Esophagus squamous epithelium (tissue), 5 donors: ENCODE measurements around the gene OLFML3. TPM values are rescaled to one million over a fixed set of nuclear protein-coding genes. Genes with fewer than 3 reads are reported as not detected.

ENCODE experiments used
- DNase-seq: peaks from one replicate; lab custom pipeline; 2025; lab: John Stamatoyannopoulos, UW
- H3K27ac ChIP-seq, 4 donors: fragments of 200-600 bp; sonication (generic); one replicate each; pipeline ENCODE4 v1.5.1; 2016 to 2019; ENCODE audit warnings: mild to moderate bottlenecking in 1 of 4
- H3K27me3 ChIP-seq, 4 donors: fragments of 200-600 bp; sonication (generic); 1 replicate in 3 of 4; 2 replicates in 1 of 4; pipeline versions ENCODE4 v1.5.1 to v1.6.0; 2017 to 2021; ENCODE audit warnings: antibody characterized with exemption in 1 of 4
- H3K36me3 ChIP-seq, 3 donors: fragments of 200-600 bp; sonication (generic); one replicate each; pipeline ENCODE4 v1.5.1; 2016 to 2019
- H3K4me1 ChIP-seq, 3 donors: fragments of 200-600 bp; sonication (generic); one replicate each; pipeline ENCODE4 v1.5.1; 2017 to 2019
- H3K4me3 ChIP-seq, 4 donors: fragments of 200-600 bp; sonication (generic); 1 replicate in 3 of 4; 2 replicates in 1 of 4; pipeline ENCODE4 v1.5.1; 2016 to 2019; ENCODE audit warnings: mild to moderate bottlenecking in 2 of 4, moderate library complexity in 1 of 4
- H3K9me3 ChIP-seq, 3 donors: fragments of 200-600 bp; sonication (generic); one replicate each; pipeline ENCODE4 v1.5.1; 2016 to 2019
- POLR2A ChIP-seq, 4 donors: fragments of 450-650 bp; IDR thresholded peaks; one replicate each; pipeline ENCODE4 v1.6.1; 2017; ENCODE audit warnings: antibody characterized with exemption in 4 of 4, mild to moderate bottlenecking in 4 of 4, moderate library complexity in 3 of 4
- WGBS, 2 donors: methylation state at CpG; one replicate each; pipeline ENCODE4 v1.1.5; 2018; 5-methylcytosine and 5-hydroxymethylcytosine counted together
- intact Hi-C: fragments of 100-400 bp; cut with DNase I; formaldehyde crosslinking; loops from one replicate; pipeline ENCODE4 v1.15.0; 2022
- total RNA-seq, 4 donors: library from RNA; depleted of rRNA; stranded (reverse); fragments of >200 nt; gene quantifications; one replicate each; pipeline ENCODE4 v1.1.0, GENCODE V29; 2016
- TF ChIP-seq, protein P1 (sequence below), 6 experiments: fragments of 450-650 bp in 4 of 6; fragments of 200-600 bp in 2 of 6; sonication (generic) in 2 of 6; IDR thresholded peaks; one replicate each; pipeline ENCODE4 v1.5.1; 2016 to 2019; ENCODE audit warnings: antibody characterized with exemption in 6 of 6, mild to moderate bottlenecking in 4 of 6, moderate library complexity in 4 of 6
- donor health status: DM: yes; HTN: yes; CAD: no.

Gene OLFML3
- total RNA-seq, 4 donors from 2014 or later = 1.2 to 62.0 (median 9.9) TPM

GRCh38 chr1:113993766-113994165 is 14.5 kb downstream of the OLFML3 start:
- Histone ChIP-seq H3K27me3 (no peaks in the 10 kb centered on the region), H3K4me3 (no peak overlapping the region), H3K4me1 (no peaks in the 10 kb centered on the region), H3K36me3 (no peaks in the 10 kb centered on the region), H3K27ac (no peak overlapping the region), H3K9me3 (peaks cover 0 to 23% (median 19%) of the 10 kb centered on the region in 3 donors)
- DNase-seq = no peak
- TF ChIP-seq POLR2A (IDR thresholded peaks at IDR 0.05) = no peak
- TF ChIP-seq, protein P1, sequence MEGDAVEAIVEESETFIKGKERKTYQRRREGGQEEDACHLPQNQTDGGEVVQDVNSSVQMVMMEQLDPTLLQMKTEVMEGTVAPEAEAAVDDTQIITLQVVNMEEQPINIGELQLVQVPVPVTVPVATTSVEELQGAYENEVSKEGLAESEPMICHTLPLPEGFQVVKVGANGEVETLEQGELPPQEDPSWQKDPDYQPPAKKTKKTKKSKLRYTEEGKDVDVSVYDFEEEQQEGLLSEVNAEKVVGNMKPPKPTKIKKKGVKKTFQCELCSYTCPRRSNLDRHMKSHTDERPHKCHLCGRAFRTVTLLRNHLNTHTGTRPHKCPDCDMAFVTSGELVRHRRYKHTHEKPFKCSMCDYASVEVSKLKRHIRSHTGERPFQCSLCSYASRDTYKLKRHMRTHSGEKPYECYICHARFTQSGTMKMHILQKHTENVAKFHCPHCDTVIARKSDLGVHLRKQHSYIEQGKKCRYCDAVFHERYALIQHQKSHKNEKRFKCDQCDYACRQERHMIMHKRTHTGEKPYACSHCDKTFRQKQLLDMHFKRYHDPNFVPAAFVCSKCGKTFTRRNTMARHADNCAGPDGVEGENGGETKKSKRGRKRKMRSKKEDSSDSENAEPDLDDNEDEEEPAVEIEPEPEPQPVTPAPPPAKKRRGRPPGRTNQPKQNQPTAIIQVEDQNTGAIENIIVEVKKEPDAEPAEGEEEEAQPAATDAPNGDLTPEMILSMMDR (IDR thresholded peaks at IDR 0.05) = no peak
- intact Hi-C loops = no loop called here
- no CpG with 5 or more reads among the region's 2 CpGs for WGBS, 2 donors

- Histone ChIP-seq H3K4me1 (no peaks in the 10 kb centered on the region), H3K36me3 (no peaks in the 10 kb centered on the region), H3K27ac (no peak overlapping the region), H3K9me3 (peaks cover 0 to 23% (median 19%) of the 10 kb centered on the region in 3 donors), H3K27me3 (no peaks in the 10 kb centered on the region), H3K4me3 (no peak overlapping the region)
- DNase-seq = no peak
- 92 to 93% methylated on average over 2 of the region's 2 CpGs for WGBS, 2 donors
- intact Hi-C loops = no loop called here
- TF ChIP-seq POLR2A (IDR thresholded peaks at IDR 0.05) = no peak
- TF ChIP-seq, protein P1 (IDR thresholded peaks at IDR 0.05) = no peak
Measured at GRCh38 chr1:113995382-113995781, 16.1 kb downstream of the OLFML3 start.

GRCh38 chr1:113998361-113998760 is 19.1 kb downstream of the OLFML3 start:
- no peaks in the 10 kb centered on the region for H3K4me1 ChIP-seq
- WGBS, 2 donors = 32 to 40% methylated on average over 4 of the region's 4 CpGs
- DNase-seq = no peak
- intact Hi-C loops = no loop called here
- H3K36me3 ChIP-seq = no peaks in the 10 kb centered on the region
- H3K9me3 ChIP-seq = peaks cover 0 to 23% (median 19%) of the 10 kb centered on the region in 3 donors
- no peak overlapping the region for H3K27ac ChIP-seq
- no peak overlapping the region for H3K4me3 ChIP-seq
- no peak for TF ChIP-seq POLR2A (IDR thresholded peaks at IDR 0.05)
- TF ChIP-seq, protein P1 (IDR thresholded peaks at IDR 0.05) = no peak
- no peaks in the 10 kb centered on the region for H3K27me3 ChIP-seq

GRCh38 chr1:113999233-113999632 is 20.0 kb downstream of the OLFML3 start:
- no peak for DNase-seq
- TF ChIP-seq, protein P1 (IDR thresholded peaks at IDR 0.05) = no peak
- no peak for TF ChIP-seq POLR2A (IDR thresholded peaks at IDR 0.05)
- Histone ChIP-seq H3K36me3 (no peaks in the 10 kb centered on the region), H3K4me1 (no peaks in the 10 kb centered on the region), H3K4me3 (no peak overlapping the region), H3K27ac (no peak overlapping the region), H3K9me3 (peaks cover 0 to 18% (median 15%) of the 10 kb centered on the region in 3 donors), H3K27me3 (no peaks in the 10 kb centered on the region)
- intact Hi-C loops = no loop called here
- WGBS, 2 donors = 77% methylated on average over 2 of the region's 2 CpGs

- WGBS, 2 donors = 78 to 89% methylated on average over 2 of the region's 2 CpGs
- Histone ChIP-seq H3K27ac (no peak overlapping the region), H3K36me3 (no peaks in the 10 kb centered on the region), H3K27me3 (no peaks in the 10 kb centered on the region), H3K9me3 (peaks cover 0 to 13% (median 9%) of the 10 kb centered on the region in 3 donors), H3K4me3 (no peak overlapping the region), H3K4me1 (no peaks in the 10 kb centered on the region)
- DNase-seq = no peak
- TF ChIP-seq POLR2A (IDR thresholded peaks at IDR 0.05) = no peak
- TF ChIP-seq, protein P1 (IDR thresholded peaks at IDR 0.05) = no peak
- intact Hi-C loops = no loop called here
Measured at GRCh38 chr1:113999799-114000198, 20.5 kb downstream of the OLFML3 start.
